ENCODE results near the gene ACACA. TPM values are rescaled to one million over a fixed set of nuclear protein-coding genes. Genes with fewer than 3 reads are reported as not detected.

The ACACA gene
- total RNA-seq, 6 experiments from 2014 or later, result 37.7 to 43.0 (median 40.7) TPM

- H3K36me3 Mint-ChIP-seq (ENCODE audit: low read depth), result peaks cover 8% of the 10 kb centered on the region; the same call in 1 of the 2 replicates
- no peak for TF ChIP-seq CTCF (IDR thresholded peaks at IDR 0.05)
- no peak overlapping the region for H3K27ac Mint-ChIP-seq
- no peak overlapping the region for H3K4me3 Mint-ChIP-seq
- peaks cover 2% of the 10 kb centered on the region for H3K27me3 Mint-ChIP-seq (ENCODE audit: insufficient read depth)
- DNase-seq, result no peak
- no peaks in the 10 kb centered on the region for H3K9me3 Mint-ChIP-seq
- H3K4me1 Mint-ChIP-seq (ENCODE audit: low read depth), result peaks cover 21% of the 10 kb centered on the region
These were observed 310.6 kb downstream of the ACACA start for GRCh38 chr17:37096071-37096470.

DNA sequence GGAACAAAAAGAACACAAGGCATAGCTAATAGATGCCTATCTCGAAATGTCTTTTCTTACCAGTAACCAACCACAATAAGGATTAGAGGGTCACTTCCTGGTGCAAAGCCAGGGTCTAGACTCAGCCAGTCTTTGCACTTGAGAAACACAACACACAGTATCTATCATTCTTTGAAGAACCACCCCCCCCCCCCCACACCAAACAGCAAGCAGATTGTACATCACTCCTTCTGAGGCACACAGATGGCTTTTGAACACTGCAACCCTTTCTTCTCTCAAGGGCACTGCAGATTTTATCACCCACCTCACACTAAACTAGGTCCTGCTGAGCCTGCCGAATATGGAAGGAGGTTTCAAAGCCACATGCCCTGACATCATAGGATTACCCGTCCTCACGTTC is 312.2 kb downstream of the ACACA start:
- Mint-ChIP-seq H3K36me3 (ENCODE audit: low read depth) (peaks cover 8% of the 10 kb centered on the region; the same call in 1 of the 2 replicates), H3K27ac (no peak overlapping the region), H3K4me1 (ENCODE audit: low read depth) (peaks cover 9% of the 10 kb centered on the region), H3K27me3 (ENCODE audit: insufficient read depth) (peaks cover 3% of the 10 kb centered on the region), H3K4me3 (no peak overlapping the region), H3K9me3 (no peaks in the 10 kb centered on the region)
- TF ChIP-seq CTCF (IDR thresholded peaks at IDR 0.05), result no peak
- no peak for DNase-seq

GRCh38 chr17:37092701-37093100 is 313.9 kb downstream of the ACACA start:
- peaks cover 2% of the 10 kb centered on the region; the same call in 1 of the 2 replicates for H3K27me3 Mint-ChIP-seq (ENCODE audit: insufficient read depth)
- H3K4me3 Mint-ChIP-seq, result no peak overlapping the region
- H3K9me3 Mint-ChIP-seq, result no peaks in the 10 kb centered on the region
- no peaks in the 10 kb centered on the region for H3K4me1 Mint-ChIP-seq (ENCODE audit: low read depth)
- DNase-seq, result no peak
- peaks cover 8% of the 10 kb centered on the region; the same call in 1 of the 2 replicates for H3K36me3 Mint-ChIP-seq (ENCODE audit: low read depth)
- no peak for TF ChIP-seq CTCF (IDR thresholded peaks at IDR 0.05)
- H3K27ac Mint-ChIP-seq, result no peak overlapping the region

- no peak for TF ChIP-seq CTCF (IDR thresholded peaks at IDR 0.05)
- H3K36me3 Mint-ChIP-seq (ENCODE audit: low read depth), result peaks cover 8% of the 10 kb centered on the region; the same call in 1 of the 2 replicates
- no peak overlapping the region for H3K27ac Mint-ChIP-seq
- DNase-seq, result no peak
- no peaks in the 10 kb centered on the region for H3K4me1 Mint-ChIP-seq (ENCODE audit: low read depth)
- no peaks in the 10 kb centered on the region for H3K9me3 Mint-ChIP-seq
- H3K4me3 Mint-ChIP-seq, result no peak overlapping the region
- H3K27me3 Mint-ChIP-seq (ENCODE audit: insufficient read depth), result peaks cover 2% of the 10 kb centered on the region; the same call in 1 of the 2 replicates
These were observed 314.6 kb downstream of the ACACA start for GRCh38 chr17:37092071-37092470.

DNA sequence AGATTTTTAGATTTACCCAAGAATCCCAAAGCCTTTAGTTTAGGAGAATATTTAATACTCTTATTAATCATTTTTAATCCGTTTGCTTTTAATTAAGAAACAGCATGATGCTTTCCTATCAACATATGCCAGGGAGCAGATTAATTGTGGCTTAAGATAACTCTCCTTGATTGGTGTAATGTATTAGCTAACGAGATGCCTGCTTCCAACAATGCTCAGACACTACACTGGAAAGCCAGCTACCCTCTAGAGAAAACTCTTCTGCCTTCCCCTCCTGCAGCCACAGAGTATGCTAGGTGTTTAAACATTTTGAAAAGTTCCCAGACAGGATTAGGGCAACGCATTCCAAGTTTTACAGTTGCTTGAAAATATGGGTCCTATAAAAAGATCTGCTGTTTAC is 315.7 kb downstream of the ACACA start:
- peaks cover 8% of the 10 kb centered on the region; the same call in 1 of the 2 replicates for H3K36me3 Mint-ChIP-seq (ENCODE audit: low read depth)
- DNase-seq, result no peak
- H3K4me3 Mint-ChIP-seq, result no peak overlapping the region
- TF ChIP-seq CTCF (IDR thresholded peaks at IDR 0.05), result no peak
- H3K27me3 Mint-ChIP-seq (ENCODE audit: insufficient read depth), result peaks cover 2% of the 10 kb centered on the region; the same call in 1 of the 2 replicates
- H3K4me1 Mint-ChIP-seq (ENCODE audit: low read depth), result no peaks in the 10 kb centered on the region
- no peaks in the 10 kb centered on the region for H3K9me3 Mint-ChIP-seq
- no peak overlapping the region for H3K27ac Mint-ChIP-seq

DNA sequence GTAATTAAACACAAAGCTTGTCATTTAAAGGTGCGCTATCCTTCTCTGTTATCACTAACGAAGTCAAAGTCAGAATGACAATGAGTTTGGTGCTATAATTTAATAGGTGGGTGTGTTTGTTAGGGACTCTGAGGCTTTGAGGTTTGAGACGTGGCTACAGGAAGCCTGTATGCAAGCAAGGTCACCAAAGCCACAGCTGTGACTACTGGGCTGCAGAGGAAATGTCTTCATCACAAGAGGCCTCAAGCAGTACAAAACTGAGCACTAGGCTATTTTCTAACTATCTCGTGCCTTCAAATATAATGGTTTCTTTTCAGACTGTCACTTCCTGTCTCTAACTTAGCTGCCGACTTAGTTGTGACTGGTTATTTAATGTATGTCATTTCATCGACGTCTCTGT is 316.7 kb downstream of the ACACA start:
- Mint-ChIP-seq H3K9me3 (no peaks in the 10 kb centered on the region), H3K4me3 (no peak overlapping the region), H3K27ac (no peak overlapping the region), H3K36me3 (ENCODE audit: low read depth) (peaks cover 6% of the 10 kb centered on the region), H3K27me3 (ENCODE audit: insufficient read depth) (peaks cover 2% of the 10 kb centered on the region; the same call in 1 of the 2 replicates), H3K4me1 (ENCODE audit: low read depth) (no peaks in the 10 kb centered on the region)
- TF ChIP-seq CTCF (IDR thresholded peaks at IDR 0.05), result no peak
- DNase-seq, result no peak

Data from HFFc6 (cell line).